Body of pancreas (tissue), 4 donors: ENCODE measurements around the gene TULP4.

Experiments
- CTCF ChIP-seq, 7 experiments: fragments of 450-650 bp in 4 of 7; fragments of 200-600 bp in 3 of 7; sonication (generic) in 3 of 7; IDR thresholded peaks; one replicate each; pipeline ENCODE4 v1.5.1; 2016 to 2019; ENCODE audit warnings: antibody characterized with exemption in 7 of 7
- POLR2A ChIP-seq, 3 donors: fragments of 450-650 bp; IDR thresholded peaks; one replicate each; pipeline ENCODE4 v1.6.1; 2016; ENCODE audit warnings: antibody characterized with exemption in 3 of 3, mild to moderate bottlenecking in 2 of 3

DNA sequence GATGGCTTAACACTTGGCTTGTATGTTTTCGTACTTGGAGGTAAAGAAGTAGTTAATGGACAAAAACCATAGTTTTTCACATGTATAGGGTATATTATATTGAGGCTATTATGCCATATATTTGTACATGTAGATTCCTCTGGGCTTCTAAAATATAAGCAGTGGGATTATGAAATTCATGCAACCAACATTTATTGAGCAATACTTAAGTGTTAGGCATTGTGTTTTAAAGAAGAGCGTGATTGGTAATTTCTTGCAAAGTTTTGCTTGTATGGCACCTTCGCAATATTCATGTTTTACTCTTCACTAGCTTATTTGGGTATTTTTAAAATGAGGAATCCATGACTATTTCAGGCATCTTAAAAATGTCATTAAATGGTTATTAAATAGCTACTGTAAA, 2.5 kb downstream of the TULP4 start:
- no peak for TF ChIP-seq CTCF (IDR thresholded peaks at IDR 0.05)
- no peak for TF ChIP-seq POLR2A (IDR thresholded peaks at IDR 0.05)
